ENCODE data around the gene GJB5.

DNA sequence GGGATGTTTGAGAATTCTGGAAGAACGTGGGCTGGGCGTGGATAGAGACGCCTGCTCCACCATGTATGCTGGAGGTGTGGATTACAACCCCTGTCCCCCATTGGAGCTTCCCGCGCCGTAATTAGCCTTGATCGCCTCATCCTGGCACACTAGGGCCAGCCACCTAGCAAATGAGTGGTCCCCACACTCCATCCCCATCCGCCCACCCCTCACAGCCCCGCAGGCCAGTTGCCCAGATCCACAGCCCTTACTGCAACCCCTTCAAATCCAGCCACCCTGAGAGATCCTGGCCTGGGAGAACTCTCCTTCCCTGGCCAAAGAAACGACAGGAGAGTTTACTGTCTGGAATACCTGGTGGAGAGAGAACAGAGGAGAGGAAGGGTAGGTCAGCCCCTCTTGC, 37.6 kb downstream of the GJB5 start:
- TF ChIP-seq, protein P1, sequence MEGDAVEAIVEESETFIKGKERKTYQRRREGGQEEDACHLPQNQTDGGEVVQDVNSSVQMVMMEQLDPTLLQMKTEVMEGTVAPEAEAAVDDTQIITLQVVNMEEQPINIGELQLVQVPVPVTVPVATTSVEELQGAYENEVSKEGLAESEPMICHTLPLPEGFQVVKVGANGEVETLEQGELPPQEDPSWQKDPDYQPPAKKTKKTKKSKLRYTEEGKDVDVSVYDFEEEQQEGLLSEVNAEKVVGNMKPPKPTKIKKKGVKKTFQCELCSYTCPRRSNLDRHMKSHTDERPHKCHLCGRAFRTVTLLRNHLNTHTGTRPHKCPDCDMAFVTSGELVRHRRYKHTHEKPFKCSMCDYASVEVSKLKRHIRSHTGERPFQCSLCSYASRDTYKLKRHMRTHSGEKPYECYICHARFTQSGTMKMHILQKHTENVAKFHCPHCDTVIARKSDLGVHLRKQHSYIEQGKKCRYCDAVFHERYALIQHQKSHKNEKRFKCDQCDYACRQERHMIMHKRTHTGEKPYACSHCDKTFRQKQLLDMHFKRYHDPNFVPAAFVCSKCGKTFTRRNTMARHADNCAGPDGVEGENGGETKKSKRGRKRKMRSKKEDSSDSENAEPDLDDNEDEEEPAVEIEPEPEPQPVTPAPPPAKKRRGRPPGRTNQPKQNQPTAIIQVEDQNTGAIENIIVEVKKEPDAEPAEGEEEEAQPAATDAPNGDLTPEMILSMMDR (IDR thresholded peaks at IDR 0.05) = no peak
- no peak for TF ChIP-seq POLR2AphosphoS5 (IDR thresholded peaks at IDR 0.05)
- TF ChIP-seq POLR2A (IDR thresholded peaks at IDR 0.05) = no peak
- no peak for TF ChIP-seq EP300 (IDR thresholded peaks at IDR 0.05)
